Measurements from ENCODE around the gene CCDC146.
"Not testable (repeated sequence)": the region's sequence is repeated elsewhere in the genome, so short reads cannot be mapped to it uniquely, and the experiment has no call there.

DNA sequence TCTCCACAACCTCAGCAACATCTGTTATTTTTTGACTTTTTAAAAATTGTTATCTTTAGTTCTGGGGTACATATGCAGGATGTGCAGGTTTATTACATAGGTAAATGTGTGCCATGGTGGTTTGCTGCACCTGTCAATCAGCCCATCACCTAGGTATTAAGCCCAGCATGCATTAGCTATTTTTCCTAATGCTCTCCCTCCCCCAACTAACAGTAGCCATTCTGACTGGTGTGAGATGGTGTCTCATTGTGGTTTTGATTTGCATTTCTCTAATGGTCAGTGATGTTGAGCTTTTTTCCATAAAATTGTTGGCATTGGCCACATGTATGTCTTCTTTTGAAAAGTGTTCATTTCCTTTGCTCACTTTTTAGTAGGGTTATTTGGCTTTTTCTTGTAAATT lies 106.4 kb downstream of the CCDC146 start:
- TF ChIP-seq, protein P1, sequence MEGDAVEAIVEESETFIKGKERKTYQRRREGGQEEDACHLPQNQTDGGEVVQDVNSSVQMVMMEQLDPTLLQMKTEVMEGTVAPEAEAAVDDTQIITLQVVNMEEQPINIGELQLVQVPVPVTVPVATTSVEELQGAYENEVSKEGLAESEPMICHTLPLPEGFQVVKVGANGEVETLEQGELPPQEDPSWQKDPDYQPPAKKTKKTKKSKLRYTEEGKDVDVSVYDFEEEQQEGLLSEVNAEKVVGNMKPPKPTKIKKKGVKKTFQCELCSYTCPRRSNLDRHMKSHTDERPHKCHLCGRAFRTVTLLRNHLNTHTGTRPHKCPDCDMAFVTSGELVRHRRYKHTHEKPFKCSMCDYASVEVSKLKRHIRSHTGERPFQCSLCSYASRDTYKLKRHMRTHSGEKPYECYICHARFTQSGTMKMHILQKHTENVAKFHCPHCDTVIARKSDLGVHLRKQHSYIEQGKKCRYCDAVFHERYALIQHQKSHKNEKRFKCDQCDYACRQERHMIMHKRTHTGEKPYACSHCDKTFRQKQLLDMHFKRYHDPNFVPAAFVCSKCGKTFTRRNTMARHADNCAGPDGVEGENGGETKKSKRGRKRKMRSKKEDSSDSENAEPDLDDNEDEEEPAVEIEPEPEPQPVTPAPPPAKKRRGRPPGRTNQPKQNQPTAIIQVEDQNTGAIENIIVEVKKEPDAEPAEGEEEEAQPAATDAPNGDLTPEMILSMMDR (IDR thresholded peaks at IDR 0.05; ENCODE audit: low read depth, low read length, missing input control): not testable (repeated sequence)
- TF ChIP-seq JUND (IDR thresholded peaks at IDR 0.05); MAX (IDR thresholded peaks at IDR 0.05); HNF4G (IDR thresholded peaks at IDR 0.05); RAD21 (IDR thresholded peaks at IDR 0.05); TAF1 (conservative IDR thresholded peaks at IDR 0.05): not testable (repeated sequence)
- TF ChIP-seq, protein P2, sequence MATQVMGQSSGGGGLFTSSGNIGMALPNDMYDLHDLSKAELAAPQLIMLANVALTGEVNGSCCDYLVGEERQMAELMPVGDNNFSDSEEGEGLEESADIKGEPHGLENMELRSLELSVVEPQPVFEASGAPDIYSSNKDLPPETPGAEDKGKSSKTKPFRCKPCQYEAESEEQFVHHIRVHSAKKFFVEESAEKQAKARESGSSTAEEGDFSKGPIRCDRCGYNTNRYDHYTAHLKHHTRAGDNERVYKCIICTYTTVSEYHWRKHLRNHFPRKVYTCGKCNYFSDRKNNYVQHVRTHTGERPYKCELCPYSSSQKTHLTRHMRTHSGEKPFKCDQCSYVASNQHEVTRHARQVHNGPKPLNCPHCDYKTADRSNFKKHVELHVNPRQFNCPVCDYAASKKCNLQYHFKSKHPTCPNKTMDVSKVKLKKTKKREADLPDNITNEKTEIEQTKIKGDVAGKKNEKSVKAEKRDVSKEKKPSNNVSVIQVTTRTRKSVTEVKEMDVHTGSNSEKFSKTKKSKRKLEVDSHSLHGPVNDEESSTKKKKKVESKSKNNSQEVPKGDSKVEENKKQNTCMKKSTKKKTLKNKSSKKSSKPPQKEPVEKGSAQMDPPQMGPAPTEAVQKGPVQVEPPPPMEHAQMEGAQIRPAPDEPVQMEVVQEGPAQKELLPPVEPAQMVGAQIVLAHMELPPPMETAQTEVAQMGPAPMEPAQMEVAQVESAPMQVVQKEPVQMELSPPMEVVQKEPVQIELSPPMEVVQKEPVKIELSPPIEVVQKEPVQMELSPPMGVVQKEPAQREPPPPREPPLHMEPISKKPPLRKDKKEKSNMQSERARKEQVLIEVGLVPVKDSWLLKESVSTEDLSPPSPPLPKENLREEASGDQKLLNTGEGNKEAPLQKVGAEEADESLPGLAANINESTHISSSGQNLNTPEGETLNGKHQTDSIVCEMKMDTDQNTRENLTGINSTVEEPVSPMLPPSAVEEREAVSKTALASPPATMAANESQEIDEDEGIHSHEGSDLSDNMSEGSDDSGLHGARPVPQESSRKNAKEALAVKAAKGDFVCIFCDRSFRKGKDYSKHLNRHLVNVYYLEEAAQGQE (IDR thresholded peaks at IDR 0.05): not testable (repeated sequence)
